Transverse colon (tissue), 4 donors: ENCODE results near the gene FAM174C. TPM values are rescaled to one million over a fixed set of nuclear protein-coding genes. Genes with fewer than 3 reads are reported as not detected.
A peak's percentile ranks its signal among the peaks of the same experiment; 100 is the strongest.

Experiments used
- DNase-seq: peaks from one replicate; pipeline ENCODE4 v3.0.0-alpha.2; 2019
- H3K27ac ChIP-seq, 4 donors: fragments of 200-600 bp; sonication (generic); 2 replicates each; pipeline ENCODE4 v1.5.1; 2016 to 2018; ENCODE audit warnings: inconsistent platforms in 4 of 4
- H3K27me3 ChIP-seq: fragments of 200-600 bp; sonication (generic); 2 replicates; pipeline ENCODE4 v1.5.1; 2017; ENCODE audit warnings: inconsistent platforms
- H3K36me3 ChIP-seq, 4 donors: fragments of 200-600 bp; sonication (generic); 2 replicates each; pipeline ENCODE4 v1.5.1; 2017 to 2019; ENCODE audit warnings: inconsistent platforms in 4 of 4
- H3K4me1 ChIP-seq, 4 donors: fragments of 200-600 bp; sonication (generic); 2 replicates each; pipeline ENCODE4 v1.5.1; 2017 to 2020; ENCODE audit warnings: inconsistent platforms in 4 of 4
- H3K4me3 ChIP-seq, 4 donors: fragments of 200-600 bp; sonication (generic); 1 replicate in 1 of 4; 2 replicates in 3 of 4; pipeline versions ENCODE4 v1.5.1 to v1.6.1; 2017 to 2019; ENCODE audit warnings: inconsistent platforms in 4 of 4
- H3K9me3 ChIP-seq, 2 donors: fragments of 200-600 bp; sonication (generic); 2 replicates each; pipeline ENCODE4 v1.5.1; 2017 to 2019; ENCODE audit warnings: inconsistent platforms in 2 of 2
- CTCF ChIP-seq, 5 experiments: fragments of 200-600 bp in 3 of 5; fragments of 450-650 bp in 2 of 5; sonication (generic) in 3 of 5; IDR thresholded peaks; 1 replicate in 2 of 5; 2 replicates in 3 of 5; pipeline ENCODE4 v1.5.1; 2016 to 2017; ENCODE audit warnings: antibody characterized with exemption in 5 of 5, inconsistent platforms in 3 of 5, mild to moderate bottlenecking in 2 of 5, moderate library complexity in 1 of 5
- EP300 ChIP-seq: sonication (generic); formaldehyde crosslinking; IDR thresholded peaks from one replicate; pipeline ENCODE4 v1.6.1; 2017; ENCODE audit warnings: antibody characterized with exemption, low read depth
- POLR2A ChIP-seq: fragments of 450-650 bp; IDR thresholded peaks from one replicate; pipeline ENCODE4 v1.6.1; 2016; ENCODE audit warnings: antibody characterized with exemption, mild to moderate bottlenecking, moderate library complexity
- POLR2AphosphoS5 ChIP-seq, 3 donors: sonication (generic); formaldehyde crosslinking; IDR thresholded peaks; one replicate each; pipeline ENCODE4 v1.6.1; 2016; ENCODE audit warnings: antibody characterized with exemption in 3 of 3
- WGBS, 2 donors: methylation state at CpG; one replicate each; pipeline ENCODE4 v1.1.5; 2018; ENCODE audit warnings: low coverage in 1 of 2; 5-methylcytosine and 5-hydroxymethylcytosine counted together
- in situ Hi-C, 4 donors: fragments of 200-750 bp; cut with MboI; loops; one replicate each; pipeline versions ENCODE4 v1.15.0 to v1.15.1; 2017; ENCODE audit warnings: low sequenced_read_pairs in 3 of 4, low pct_ligation_motif_present in 1 of 4, low pct_unique_long_range_greater_than_20kb in 1 of 4
- intact Hi-C: fragments of 100-400 bp; cut with DNase I; formaldehyde crosslinking; loops from one replicate; pipeline ENCODE4 v1.15.1; 2023; ENCODE audit warnings: low total_unique reads
- total RNA-seq, 4 donors: library from RNA; depleted of rRNA; stranded (reverse); fragments of >200 nt; gene quantifications; one replicate each; pipeline ENCODE4 v1.1.0, GENCODE V29; 2016

Gene FAM174C
- total RNA-seq, 4 donors from 2014 or later: 72.5 to 116 (median 99.0) TPM

DNA sequence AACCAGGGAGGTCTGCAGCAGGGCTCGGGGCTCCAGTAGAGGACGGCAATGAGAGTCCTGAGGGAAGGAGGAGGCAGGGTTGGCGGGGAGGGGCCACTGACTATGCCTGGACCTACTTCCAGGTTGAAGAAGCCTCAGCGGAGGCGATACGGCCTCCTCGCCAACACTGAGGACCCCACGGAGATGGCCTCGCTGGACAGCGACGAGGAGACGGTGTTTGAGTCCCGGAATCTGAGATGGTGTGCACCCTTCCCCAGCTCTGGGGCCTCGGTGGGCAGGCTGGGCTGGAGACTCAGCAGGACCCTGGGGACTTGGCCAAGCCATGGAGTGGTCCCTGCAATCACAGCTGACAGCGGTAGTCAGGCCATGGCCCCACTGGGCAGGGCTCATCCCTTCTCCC lies 1.7 kb downstream of the FAM174C start:
- H3K36me3 ChIP-seq: peaks cover 0 to 24% (median 11%) of the 10 kb centered on the region in 4 donors
- intact Hi-C loops (no loop called here), in situ Hi-C loops (loop anchor here in 2 of 4 donors (25.0 kb wide), 1 partner anchor 110 kb away; the partner anchor contains the start of gene NDUFS7 (in 2 of the 2))
- TF ChIP-seq CTCF (IDR thresholded peaks at IDR 0.05) (no peak), EP300 (no peak), POLR2AphosphoS5 (IDR thresholded peaks at IDR 0.05) (no peak)
- no peak overlapping the region for H3K4me3 ChIP-seq
- H3K27me3 ChIP-seq: no peaks in the 10 kb centered on the region
- peak overlapping the region; percentile 98 to 100 (median 100) for H3K27ac ChIP-seq
- no peaks in the 10 kb centered on the region for H3K9me3 ChIP-seq
- WGBS, 2 donors: 67 to 86% methylated on average over 1 to 15 of the region's 15 CpGs
- H3K4me1 ChIP-seq: peaks cover 37 to 51% (median 46%) of the 10 kb centered on the region in 4 donors
- no peak for DNase-seq

- intact Hi-C loops: no loop called here
- H3K36me3 ChIP-seq: peaks cover 0 to 15% (median 7%) of the 10 kb centered on the region in 4 donors
- 88% methylated on average over 12 of the region's 12 CpGs; no CpG with 5 or more reads in 1 of the 2 donors for WGBS, 2 donors
- in situ Hi-C loops: loop anchor here in 2 of 4 donors (25.0 kb wide), 1 partner anchor 109 kb away; the partner anchor contains the start of gene NDUFS7 (in 2 of the 2)
- TF ChIP-seq POLR2A (no peak), POLR2AphosphoS5 (IDR thresholded peaks at IDR 0.05) (no peak), EP300 (no peak), CTCF (IDR thresholded peaks at IDR 0.05) (no peak)
- peaks cover 30 to 46% (median 40%) of the 10 kb centered on the region in 4 donors for H3K4me1 ChIP-seq
- H3K4me3 ChIP-seq: no peak overlapping the region
- no peak for DNase-seq
- H3K27ac ChIP-seq: peak overlapping the region in 1 of 4 donors; percentile 100
- H3K9me3 ChIP-seq: no peaks in the 10 kb centered on the region
- peaks cover 3% of the 10 kb centered on the region for H3K27me3 ChIP-seq
Measured at GRCh38 chr19:1278074-1278473, 2.7 kb downstream of the FAM174C start.

DNA sequence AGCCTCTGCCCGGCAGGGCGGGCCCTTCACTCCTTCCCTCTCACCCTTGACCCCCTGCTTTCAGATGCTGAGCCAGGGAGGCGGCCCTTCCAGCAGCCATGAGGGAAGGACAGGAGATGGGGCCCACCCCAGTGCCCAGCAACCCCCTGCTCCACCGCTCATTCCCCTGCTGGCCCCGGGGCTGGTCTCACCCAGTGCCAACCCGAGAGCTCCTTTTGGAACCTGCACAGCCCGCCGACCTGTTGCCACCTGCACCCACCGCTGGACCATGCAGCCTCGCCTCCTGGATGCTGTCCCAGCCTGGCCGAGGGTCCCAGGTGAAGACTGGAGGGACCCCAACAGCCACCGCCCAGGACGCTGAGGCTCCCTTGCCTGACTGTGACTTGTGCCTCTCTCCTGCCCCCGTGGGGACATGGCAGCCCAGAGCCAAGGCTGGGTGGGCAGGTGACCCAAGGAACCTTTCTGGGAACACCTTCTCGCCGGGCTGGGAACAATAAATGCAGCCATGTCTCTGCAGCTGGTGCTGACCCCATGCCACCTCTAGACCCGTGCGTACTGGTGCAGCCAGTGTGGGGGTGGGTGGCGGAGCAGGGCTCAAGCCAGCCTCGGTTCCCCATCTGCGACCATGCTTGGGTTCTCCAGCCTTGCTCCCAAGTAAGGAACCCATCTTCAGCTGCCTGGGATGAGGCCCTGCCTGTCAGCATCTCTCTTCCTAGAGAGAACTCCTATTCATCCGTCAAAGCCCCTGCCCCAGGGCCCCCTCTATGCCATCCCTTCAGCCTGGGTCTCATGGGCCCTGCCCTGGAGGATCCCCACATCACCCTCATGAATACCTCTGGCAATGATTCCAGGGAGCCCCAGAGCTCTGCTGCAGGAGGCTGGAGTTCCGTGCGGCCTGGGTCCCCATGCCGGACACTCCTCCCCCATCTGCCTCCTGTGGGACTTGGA lies 3.7 kb downstream of the FAM174C start:
- DNase-seq: no peak
- H3K27ac ChIP-seq: no peak overlapping the region

More for the DNA sequence above, 3.7 kb downstream of the FAM174C start:
- WGBS, 2 donors: 84% methylated on average over 25 of the region's 25 CpGs; no CpG with 5 or more reads in 1 of the 2 donors
- in situ Hi-C loops (loop anchor here in 2 of 4 donors (25.0 kb wide), 1 partner anchor 108 kb away; the partner anchor contains the start of gene NDUFS7 (in 2 of the 2)), intact Hi-C loops (no loop called here)
- no peak overlapping the region for H3K4me3 ChIP-seq
- H3K9me3 ChIP-seq: no peaks in the 10 kb centered on the region
- no peak for TF ChIP-seq POLR2AphosphoS5 (IDR thresholded peaks at IDR 0.05)
- no peak for TF ChIP-seq POLR2A
- no peak for TF ChIP-seq CTCF (IDR thresholded peaks at IDR 0.05)
- no peak for TF ChIP-seq EP300
- H3K27me3 ChIP-seq: peaks cover 12% of the 10 kb centered on the region
- H3K36me3 ChIP-seq: peaks cover 0 to 10% (median 4%) of the 10 kb centered on the region in 4 donors
- H3K4me1 ChIP-seq: peaks cover 23 to 46% (median 42%) of the 10 kb centered on the region in 4 donors
